ENCODE measurements around the gene ADGRB3.

DNA sequence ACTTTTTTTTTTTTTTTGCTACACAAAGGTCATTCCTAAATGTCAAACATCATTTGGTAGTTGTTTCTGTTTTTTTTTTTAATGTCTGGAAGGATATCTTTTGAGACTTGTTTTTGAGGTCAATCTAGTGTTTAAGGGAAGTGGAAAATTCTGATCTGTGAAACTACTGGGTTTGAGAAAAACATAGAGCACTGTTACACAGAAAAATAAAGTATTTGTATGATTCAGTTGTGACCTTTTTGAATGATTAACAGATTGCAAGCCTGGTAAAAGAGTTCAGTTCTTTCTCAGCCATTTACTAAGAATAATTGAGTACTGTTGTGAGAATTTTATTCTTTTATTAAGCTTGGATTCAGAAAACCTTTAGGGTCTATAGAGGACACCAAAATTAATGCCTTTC is 276.7 kb downstream of the ADGRB3 start:
- TF ChIP-seq, protein P1, sequence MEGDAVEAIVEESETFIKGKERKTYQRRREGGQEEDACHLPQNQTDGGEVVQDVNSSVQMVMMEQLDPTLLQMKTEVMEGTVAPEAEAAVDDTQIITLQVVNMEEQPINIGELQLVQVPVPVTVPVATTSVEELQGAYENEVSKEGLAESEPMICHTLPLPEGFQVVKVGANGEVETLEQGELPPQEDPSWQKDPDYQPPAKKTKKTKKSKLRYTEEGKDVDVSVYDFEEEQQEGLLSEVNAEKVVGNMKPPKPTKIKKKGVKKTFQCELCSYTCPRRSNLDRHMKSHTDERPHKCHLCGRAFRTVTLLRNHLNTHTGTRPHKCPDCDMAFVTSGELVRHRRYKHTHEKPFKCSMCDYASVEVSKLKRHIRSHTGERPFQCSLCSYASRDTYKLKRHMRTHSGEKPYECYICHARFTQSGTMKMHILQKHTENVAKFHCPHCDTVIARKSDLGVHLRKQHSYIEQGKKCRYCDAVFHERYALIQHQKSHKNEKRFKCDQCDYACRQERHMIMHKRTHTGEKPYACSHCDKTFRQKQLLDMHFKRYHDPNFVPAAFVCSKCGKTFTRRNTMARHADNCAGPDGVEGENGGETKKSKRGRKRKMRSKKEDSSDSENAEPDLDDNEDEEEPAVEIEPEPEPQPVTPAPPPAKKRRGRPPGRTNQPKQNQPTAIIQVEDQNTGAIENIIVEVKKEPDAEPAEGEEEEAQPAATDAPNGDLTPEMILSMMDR (IDR thresholded peaks at IDR 0.05 in 8 of 11, conservative IDR thresholded peaks at IDR 0.05 in 3 of 11) = no peak
- TF ChIP-seq POLR2AphosphoS5 (IDR thresholded peaks at IDR 0.05) (no peak), POLR2A (IDR thresholded peaks at IDR 0.05) (no peak)

All from spleen (tissue), 7 donors.